Suprapubic skin (tissue), 4 donors: ENCODE measurements around the gene RAB40C. TPM values are rescaled to one million over a fixed set of nuclear protein-coding genes. Genes with fewer than 3 reads are reported as not detected.

Experiments used
- DNase-seq, 2 donors: peaks; one replicate each; pipeline ENCODE4 v3.0.0-alpha.2; 2019; ENCODE audit warnings: low spot score in 2 of 2
- H3K27ac ChIP-seq: fragments of 200-600 bp; sonication (generic); one replicate; pipeline ENCODE4 v1.5.1; 2019
- H3K27me3 ChIP-seq: fragments of 200-600 bp; sonication (generic); one replicate; pipeline ENCODE4 v1.5.1; 2019
- H3K36me3 ChIP-seq: fragments of 200-600 bp; sonication (generic); one replicate; pipeline ENCODE4 v1.5.1; 2019
- H3K4me1 ChIP-seq: fragments of 200-600 bp; sonication (generic); one replicate; pipeline ENCODE4 v1.5.1; 2019
- H3K4me3 ChIP-seq: fragments of 200-600 bp; sonication (generic); one replicate; pipeline ENCODE4 v1.5.1; 2019; ENCODE audit warnings: mild to moderate bottlenecking
- H3K9me3 ChIP-seq: fragments of 200-600 bp; sonication (generic); one replicate; pipeline ENCODE4 v1.5.1; 2019
- EP300 ChIP-seq: sonication (generic); formaldehyde crosslinking; IDR thresholded peaks from one replicate; pipeline ENCODE4 v1.6.1; 2017; ENCODE audit warnings: antibody characterized with exemption
- POLR2A ChIP-seq, 2 donors: fragments of 450-650 bp; IDR thresholded peaks; one replicate each; pipeline ENCODE4 v1.6.1; 2017; ENCODE audit warnings: antibody characterized with exemption in 2 of 2, mild to moderate bottlenecking in 2 of 2, moderate library complexity in 2 of 2
- POLR2AphosphoS5 ChIP-seq, 3 donors: sonication (generic); formaldehyde crosslinking; IDR thresholded peaks; one replicate each; pipeline ENCODE4 v1.6.1; 2017; ENCODE audit warnings: antibody characterized with exemption in 3 of 3
- WGBS: methylation state at CpG from one replicate; pipeline ENCODE4 v1.1.5; 2018; 5-methylcytosine and 5-hydroxymethylcytosine counted together
- total RNA-seq, 4 donors: library from RNA; depleted of rRNA; stranded (reverse); fragments of >200 nt; gene quantifications; one replicate each; pipeline ENCODE4 v1.1.0, GENCODE V29; 2016
- TF ChIP-seq, protein P1 (sequence below), 2 donors: fragments of 200-600 bp in 1 of 2; fragments of 450-650 bp in 1 of 2; sonication (generic) in 1 of 2; IDR thresholded peaks; one replicate each; pipeline ENCODE4 v1.5.1; 2016 to 2019; ENCODE audit warnings: antibody characterized with exemption in 2 of 2, mild to moderate bottlenecking in 1 of 2, moderate library complexity in 1 of 2

RAB40C gene
- total RNA-seq, 4 donors from 2014 or later, result 77.8 to 116 (median 110) TPM

DNA sequence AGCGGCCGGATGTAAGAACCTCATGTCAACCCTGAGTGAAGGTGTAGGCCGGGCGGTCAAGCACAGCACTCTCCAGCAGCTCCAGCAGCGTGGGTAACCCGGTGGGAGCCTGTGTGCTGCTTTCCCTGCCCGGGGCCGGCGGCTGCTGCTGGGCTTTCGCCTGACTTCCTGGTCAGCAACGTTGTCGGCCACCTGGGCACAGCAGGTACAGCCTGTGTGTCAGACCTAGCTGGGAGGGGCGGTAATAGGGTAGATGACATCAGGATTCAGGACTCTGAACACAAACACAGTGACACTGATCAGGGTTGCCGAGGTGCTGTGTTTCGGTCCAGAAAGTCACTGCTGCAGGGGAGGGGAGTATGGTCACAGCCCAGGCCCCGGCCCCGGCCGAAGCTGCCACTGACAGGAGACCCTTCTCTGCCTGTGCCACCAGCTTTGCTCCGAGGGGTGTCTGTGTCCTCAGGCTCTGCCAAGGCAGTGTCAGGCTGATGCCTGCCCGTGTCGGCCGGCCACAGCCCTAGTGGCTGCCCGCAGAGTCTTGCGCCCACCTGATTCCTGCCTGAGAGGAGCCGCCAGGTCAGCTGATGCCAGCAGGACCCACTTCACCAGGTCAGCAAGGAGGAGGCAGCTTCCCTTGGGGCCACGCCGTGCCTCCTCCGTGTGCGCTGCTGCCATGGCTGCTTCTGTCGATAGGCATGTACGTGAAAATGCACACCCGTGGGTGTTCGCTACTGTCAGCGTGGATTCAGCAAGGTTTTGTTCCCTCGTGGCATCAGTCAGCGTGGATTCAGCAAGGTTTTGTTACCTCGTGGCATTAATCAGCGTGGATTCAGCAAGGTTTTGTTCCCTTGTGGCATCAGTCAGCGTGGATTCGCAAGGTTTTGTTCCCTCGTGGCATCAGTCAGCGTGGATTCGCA lies 9.2 kb downstream of the RAB40C start:
- H3K4me3 ChIP-seq, result no peak overlapping the region
- H3K4me1 ChIP-seq, result peaks cover 29% of the 10 kb centered on the region
- H3K36me3 ChIP-seq, result peaks cover 7% of the 10 kb centered on the region
- TF ChIP-seq POLR2AphosphoS5 (IDR thresholded peaks at IDR 0.05) (no peak), POLR2A (IDR thresholded peaks at IDR 0.05) (no peak), EP300 (no peak)
- TF ChIP-seq, protein P1, sequence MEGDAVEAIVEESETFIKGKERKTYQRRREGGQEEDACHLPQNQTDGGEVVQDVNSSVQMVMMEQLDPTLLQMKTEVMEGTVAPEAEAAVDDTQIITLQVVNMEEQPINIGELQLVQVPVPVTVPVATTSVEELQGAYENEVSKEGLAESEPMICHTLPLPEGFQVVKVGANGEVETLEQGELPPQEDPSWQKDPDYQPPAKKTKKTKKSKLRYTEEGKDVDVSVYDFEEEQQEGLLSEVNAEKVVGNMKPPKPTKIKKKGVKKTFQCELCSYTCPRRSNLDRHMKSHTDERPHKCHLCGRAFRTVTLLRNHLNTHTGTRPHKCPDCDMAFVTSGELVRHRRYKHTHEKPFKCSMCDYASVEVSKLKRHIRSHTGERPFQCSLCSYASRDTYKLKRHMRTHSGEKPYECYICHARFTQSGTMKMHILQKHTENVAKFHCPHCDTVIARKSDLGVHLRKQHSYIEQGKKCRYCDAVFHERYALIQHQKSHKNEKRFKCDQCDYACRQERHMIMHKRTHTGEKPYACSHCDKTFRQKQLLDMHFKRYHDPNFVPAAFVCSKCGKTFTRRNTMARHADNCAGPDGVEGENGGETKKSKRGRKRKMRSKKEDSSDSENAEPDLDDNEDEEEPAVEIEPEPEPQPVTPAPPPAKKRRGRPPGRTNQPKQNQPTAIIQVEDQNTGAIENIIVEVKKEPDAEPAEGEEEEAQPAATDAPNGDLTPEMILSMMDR (IDR thresholded peaks at IDR 0.05), result no peak
- WGBS, result 93% methylated on average over 24 of the region's 43 CpGs
- H3K9me3 ChIP-seq, result no peaks in the 10 kb centered on the region
- H3K27me3 ChIP-seq, result no peaks in the 10 kb centered on the region
- DNase-seq, result peak in 1 of 2 donors; percentile 78
- no peak overlapping the region for H3K27ac ChIP-seq

DNA sequence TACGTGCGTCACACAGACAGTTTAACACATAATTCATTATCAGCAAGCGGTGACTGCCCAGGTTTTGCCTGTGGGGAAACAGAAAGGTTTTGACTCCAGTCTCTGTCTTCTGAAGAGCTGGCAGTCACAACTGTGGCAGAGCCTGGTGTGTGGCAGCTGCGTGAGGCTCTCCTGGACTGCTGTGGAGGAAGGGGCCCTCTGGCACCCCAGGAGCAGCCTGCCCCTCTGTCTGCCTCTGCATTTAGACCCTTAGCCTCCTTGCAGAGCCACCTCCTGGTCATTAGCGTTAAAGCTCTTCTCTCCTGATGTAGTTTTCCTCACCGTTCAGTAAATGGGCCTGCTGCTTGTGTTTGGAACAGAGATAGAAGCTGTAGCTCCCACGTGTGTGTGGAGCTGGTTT lies 10.9 kb downstream of the RAB40C start:
- WGBS, result 66% methylated on average over 7 of the region's 7 CpGs
- Histone ChIP-seq H3K4me3 (no peak overlapping the region), H3K36me3 (peaks cover 13% of the 10 kb centered on the region), H3K27me3 (no peaks in the 10 kb centered on the region), H3K27ac (no peak overlapping the region), H3K4me1 (peaks cover 12% of the 10 kb centered on the region), H3K9me3 (no peaks in the 10 kb centered on the region)
- TF ChIP-seq, protein P1 (IDR thresholded peaks at IDR 0.05), result no peak
- TF ChIP-seq EP300, result no peak
- TF ChIP-seq POLR2A (IDR thresholded peaks at IDR 0.05), result no peak
- no peak for TF ChIP-seq POLR2AphosphoS5 (IDR thresholded peaks at IDR 0.05)
- DNase-seq, result no peak

DNA sequence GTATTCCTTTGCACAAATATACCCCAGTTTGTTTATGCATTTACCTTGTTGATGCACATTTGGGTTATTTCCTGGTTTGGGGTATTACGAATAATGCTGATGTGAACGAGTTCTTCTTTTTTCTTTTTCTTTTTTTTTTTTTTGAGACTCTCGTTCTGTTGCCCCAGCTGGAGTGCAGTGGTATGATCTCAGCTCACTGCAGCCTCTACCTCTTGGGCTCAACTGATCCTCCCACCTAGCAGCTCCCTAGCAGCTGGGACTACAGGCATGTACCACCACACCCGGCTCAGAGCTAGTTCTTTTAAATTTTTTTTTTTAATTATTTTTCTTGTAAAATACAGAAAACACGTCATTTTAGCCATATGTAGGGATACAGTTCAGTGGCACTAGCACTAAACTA lies 14.1 kb downstream of the RAB40C start:
- Histone ChIP-seq H3K27ac (no peak overlapping the region), H3K4me3 (no peak overlapping the region), H3K4me1 (peaks cover 8% of the 10 kb centered on the region), H3K9me3 (no peaks in the 10 kb centered on the region), H3K36me3 (peaks cover 10% of the 10 kb centered on the region), H3K27me3 (no peaks in the 10 kb centered on the region)
- DNase-seq, result no peak
- TF ChIP-seq POLR2A (IDR thresholded peaks at IDR 0.05), result no peak
- no peak for TF ChIP-seq EP300
- no peak for TF ChIP-seq POLR2AphosphoS5 (IDR thresholded peaks at IDR 0.05)
- TF ChIP-seq, protein P1 (IDR thresholded peaks at IDR 0.05), result no peak
- WGBS, result 78% methylated on average over 5 of the region's 5 CpGs

DNA sequence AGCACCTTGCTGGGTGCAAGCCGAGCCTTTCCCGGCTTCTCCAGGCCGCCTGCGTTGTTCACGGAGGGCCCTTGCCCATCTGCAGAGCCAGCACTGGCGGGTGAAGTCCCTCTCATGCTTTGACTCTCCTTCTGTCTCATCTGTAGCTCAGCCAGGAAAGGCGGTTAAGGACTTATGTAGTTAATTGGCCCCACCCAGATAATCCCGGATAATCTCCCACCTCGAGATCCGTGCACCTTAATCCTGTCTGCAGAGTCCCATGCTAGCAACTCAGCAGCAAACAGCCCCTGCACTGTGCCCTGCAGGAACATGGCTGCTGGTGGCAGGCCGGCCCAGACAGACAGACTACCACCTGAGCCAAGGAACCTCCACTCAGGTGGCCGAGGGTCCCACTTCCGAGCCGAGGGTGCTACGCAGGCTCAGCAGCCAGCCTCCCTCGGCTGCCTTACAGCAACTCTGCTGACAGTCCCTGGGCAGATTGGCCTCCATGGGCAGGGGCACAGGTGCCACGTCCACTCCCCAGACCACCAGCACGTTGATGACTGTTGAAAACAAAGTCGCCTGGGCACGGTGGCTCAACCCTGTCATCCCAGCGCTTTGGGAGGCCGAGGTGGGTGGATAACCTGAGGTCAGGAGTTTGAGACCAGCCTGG lies 16.9 kb downstream of the RAB40C start:
- 97% methylated on average over 8 of the region's 22 CpGs for WGBS
- H3K4me1 ChIP-seq, result peaks cover 24% of the 10 kb centered on the region
- no peak for TF ChIP-seq EP300
- TF ChIP-seq, protein P1 (IDR thresholded peaks at IDR 0.05), result no peak
- no peak for TF ChIP-seq POLR2A (IDR thresholded peaks at IDR 0.05)
- no peak for TF ChIP-seq POLR2AphosphoS5 (IDR thresholded peaks at IDR 0.05)
- peaks cover 6% of the 10 kb centered on the region for H3K36me3 ChIP-seq
- no peaks in the 10 kb centered on the region for H3K27me3 ChIP-seq
- DNase-seq, result no peak
- no peak overlapping the region for H3K27ac ChIP-seq
- H3K9me3 ChIP-seq, result no peaks in the 10 kb centered on the region
- no peak overlapping the region for H3K4me3 ChIP-seq

DNA sequence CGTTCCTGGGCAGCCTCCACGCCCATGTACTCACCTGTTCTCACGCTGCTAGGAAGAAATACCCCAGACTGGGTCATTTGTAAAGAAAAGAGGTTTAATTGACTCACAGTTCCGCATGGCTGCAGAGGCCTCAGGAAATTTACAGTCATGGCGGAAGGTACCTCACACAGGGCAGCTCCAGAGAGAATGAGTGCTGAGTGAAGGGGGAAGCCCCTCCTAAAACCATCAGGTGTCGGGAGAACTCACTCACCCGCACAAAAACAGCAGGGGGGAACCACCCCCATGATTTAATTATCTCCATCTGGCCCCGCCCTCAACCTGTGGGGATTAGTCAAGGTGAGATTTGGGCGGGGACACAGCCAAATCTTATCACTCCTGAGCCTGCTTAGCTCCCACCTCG lies 18.2 kb downstream of the RAB40C start:
- peaks cover 24% of the 10 kb centered on the region for H3K4me1 ChIP-seq
- peaks cover 6% of the 10 kb centered on the region for H3K36me3 ChIP-seq
- no peak overlapping the region for H3K27ac ChIP-seq
- H3K27me3 ChIP-seq, result no peaks in the 10 kb centered on the region
- TF ChIP-seq POLR2A (IDR thresholded peaks at IDR 0.05) (no peak), EP300 (no peak), POLR2AphosphoS5 (IDR thresholded peaks at IDR 0.05) (no peak)
- TF ChIP-seq, protein P1 (IDR thresholded peaks at IDR 0.05), result no peak
- DNase-seq, result no peak
- H3K4me3 ChIP-seq, result no peak overlapping the region
- no peaks in the 10 kb centered on the region for H3K9me3 ChIP-seq
- WGBS, result 75% methylated on average over 10 of the region's 10 CpGs
